ENCODE data around the gene PPY.

PPY gene, protein sequence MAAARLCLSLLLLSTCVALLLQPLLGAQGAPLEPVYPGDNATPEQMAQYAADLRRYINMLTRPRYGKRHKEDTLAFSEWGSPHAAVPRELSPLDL

DNA sequence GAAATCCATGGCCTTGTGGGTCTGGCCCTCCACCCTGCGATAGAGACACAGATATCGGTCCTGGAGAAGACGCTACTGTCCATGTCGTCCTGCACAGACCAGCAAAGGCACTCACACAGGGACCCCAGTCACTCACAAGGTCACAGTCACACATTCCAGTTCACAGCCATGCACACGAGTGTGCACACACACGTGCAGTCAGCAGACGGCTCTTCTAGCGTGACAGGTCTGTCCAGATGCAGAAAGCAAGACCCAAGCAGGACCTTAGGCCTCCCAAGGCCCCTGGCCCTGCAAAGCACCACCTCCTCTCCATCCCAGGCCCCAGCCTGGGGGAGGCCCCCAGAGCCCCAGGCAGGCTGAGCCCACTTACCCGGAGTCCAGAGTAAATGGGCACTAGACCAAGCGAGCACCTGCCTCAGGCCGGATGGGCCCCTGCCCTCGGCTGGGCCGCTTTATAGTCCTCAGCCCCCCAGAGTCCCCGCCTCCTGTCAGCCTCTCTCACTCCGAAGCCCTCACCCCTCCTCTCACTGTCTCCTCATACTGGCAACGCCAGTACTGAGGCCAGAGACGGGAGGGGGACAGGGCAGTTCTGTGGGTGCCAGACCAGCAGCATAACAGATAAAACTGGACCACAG, at the start of gene PPY:
Gene PPY, minus strand, starts transcription at position 426 of the 635 bp plus-strand sequence. CDS start 822 bp downstream, outside the sequence.
- no peak within 1 kb of the TSS for H3K27ac ChIP-seq
- no peak for TF ChIP-seq ZFX (IDR thresholded peaks at IDR 0.05)
- TF ChIP-seq, protein P1, sequence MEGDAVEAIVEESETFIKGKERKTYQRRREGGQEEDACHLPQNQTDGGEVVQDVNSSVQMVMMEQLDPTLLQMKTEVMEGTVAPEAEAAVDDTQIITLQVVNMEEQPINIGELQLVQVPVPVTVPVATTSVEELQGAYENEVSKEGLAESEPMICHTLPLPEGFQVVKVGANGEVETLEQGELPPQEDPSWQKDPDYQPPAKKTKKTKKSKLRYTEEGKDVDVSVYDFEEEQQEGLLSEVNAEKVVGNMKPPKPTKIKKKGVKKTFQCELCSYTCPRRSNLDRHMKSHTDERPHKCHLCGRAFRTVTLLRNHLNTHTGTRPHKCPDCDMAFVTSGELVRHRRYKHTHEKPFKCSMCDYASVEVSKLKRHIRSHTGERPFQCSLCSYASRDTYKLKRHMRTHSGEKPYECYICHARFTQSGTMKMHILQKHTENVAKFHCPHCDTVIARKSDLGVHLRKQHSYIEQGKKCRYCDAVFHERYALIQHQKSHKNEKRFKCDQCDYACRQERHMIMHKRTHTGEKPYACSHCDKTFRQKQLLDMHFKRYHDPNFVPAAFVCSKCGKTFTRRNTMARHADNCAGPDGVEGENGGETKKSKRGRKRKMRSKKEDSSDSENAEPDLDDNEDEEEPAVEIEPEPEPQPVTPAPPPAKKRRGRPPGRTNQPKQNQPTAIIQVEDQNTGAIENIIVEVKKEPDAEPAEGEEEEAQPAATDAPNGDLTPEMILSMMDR (conservative IDR thresholded peaks at IDR 0.05): no peak

DNA sequence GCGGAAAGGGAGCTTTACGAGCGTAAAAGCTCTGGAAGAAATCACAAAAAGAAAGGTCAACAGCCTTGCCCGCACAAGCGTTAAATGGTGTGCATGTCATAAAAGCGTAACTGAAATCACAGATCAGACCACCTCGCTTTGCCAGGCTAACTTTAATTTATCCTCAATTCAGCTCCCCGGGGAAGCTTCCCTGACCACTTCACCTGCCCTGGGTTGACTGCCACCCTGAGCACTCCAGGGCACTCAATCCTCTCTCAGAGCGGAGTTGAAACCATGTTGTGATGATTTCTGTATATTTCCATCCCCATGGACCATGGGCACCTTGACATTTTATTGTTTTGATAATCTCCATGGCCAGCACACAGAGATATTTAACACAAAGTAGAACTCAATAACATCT, 46.0 kb upstream of the PPY start:
- TF ChIP-seq ZFX (IDR thresholded peaks at IDR 0.05): no peak
- TF ChIP-seq, protein P1 (conservative IDR thresholded peaks at IDR 0.05): no peak
- H3K27ac ChIP-seq: no peak overlapping the region

DNA sequence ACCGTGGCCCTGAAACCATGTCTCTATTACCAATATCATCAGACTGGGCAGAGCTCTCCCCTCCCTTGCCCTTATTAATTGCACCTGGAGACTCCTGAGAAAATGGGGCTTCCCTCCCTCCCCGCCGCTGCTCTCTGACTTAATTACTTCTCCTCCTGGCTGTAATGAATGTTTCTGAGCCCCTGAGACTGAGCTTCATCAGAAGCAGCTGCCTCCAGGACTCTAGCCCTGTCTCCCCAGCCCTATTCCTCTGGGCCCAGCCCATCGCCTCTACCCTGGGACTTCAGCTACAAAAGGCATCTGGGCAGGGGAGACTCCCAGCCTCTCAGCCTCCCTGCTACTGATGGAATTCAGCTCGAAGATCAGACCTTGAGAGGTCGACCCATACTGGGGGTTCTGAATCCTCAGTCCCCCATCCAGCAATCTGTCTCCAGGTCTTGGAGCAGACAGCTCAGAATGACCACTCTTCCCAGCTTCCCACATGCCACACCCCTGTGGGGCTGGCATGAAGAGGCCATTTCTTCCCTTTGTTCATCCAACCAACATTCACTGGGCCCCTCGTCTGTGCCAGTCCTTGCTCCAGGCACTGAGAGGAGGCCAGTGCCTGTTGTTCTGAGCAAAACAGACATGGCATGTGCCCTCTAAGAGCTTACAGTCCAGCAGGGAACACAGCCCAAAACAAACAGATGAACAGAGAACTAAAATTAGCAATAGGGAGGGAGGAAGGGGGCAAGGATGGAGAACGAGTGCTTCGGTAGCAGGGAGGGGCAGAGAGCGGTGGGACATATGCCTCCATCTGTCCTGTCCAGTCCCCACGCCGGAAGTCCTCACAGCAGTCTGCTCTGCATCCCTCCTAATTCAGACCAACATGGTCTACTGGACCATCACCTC, 45.1 kb upstream of the PPY start:
- H3K27ac ChIP-seq: no peak overlapping the region
- TF ChIP-seq, protein P1 (conservative IDR thresholded peaks at IDR 0.05): no peak
- no peak for TF ChIP-seq ZFX (IDR thresholded peaks at IDR 0.05)

DNA sequence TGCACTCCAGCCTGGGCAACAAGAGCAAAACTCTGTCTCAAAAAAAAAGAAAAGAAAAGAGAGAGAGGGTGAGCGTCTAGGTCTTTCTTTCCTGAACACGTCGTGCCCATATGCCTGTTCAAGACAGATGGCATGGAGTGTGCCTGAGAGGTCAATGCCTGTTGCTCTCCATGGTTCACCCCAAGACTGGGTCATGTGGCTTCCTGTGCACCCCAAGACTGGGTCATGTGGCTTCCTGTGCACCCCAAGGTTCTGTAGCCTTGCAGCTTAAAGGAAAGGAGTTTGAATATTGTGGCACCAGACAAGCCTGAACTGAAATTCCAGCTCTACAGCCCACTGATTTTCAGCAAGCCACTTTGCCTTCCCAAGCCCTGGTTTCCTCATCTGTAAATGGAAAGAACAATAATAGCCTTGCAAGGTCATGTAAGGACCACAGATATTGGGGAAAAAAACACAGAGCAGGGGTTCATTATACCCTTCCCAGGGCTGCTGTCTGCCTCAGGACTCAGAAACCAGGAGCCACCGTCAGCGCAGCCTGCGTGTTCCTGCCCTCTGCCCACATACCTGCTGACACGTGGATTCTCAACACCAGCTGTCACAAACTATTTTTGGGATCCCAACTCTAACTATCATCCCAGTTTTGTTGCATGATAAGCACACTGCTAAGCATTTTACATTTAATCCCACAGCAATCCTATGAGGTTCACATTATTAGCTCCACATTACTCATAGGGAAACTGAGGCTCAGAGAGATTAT, 44.1 kb upstream of the PPY start:
- TF ChIP-seq ZFX (IDR thresholded peaks at IDR 0.05): no peak
- TF ChIP-seq, protein P1 (conservative IDR thresholded peaks at IDR 0.05): no peak

DNA sequence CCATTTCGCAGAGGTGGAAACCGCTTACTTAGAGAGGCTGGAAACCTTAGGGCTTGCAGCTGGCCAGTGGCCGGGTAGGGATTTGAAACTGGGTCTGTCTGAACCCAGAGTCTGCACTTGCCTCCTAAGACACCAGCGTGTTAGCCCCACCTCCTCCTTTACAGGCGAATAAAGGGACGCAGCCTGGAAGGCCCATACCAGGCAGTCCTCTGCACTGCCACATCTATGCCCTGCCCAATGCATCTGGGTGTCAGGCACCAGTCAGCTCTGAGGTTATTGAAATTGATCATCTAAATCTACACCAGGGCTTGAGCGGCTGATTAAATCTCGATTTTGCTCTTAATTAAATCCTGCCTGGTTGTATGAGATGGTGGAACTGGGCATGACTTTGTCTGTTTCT, 42.2 kb upstream of the PPY start:
- no peak overlapping the region for H3K27ac ChIP-seq
- TF ChIP-seq ZFX (IDR thresholded peaks at IDR 0.05): no peak
- TF ChIP-seq, protein P1 (conservative IDR thresholded peaks at IDR 0.05): no peak

More for the DNA sequence above, 44.1 kb upstream of the PPY start:
- H3K27ac ChIP-seq: no peak overlapping the region

DNA sequence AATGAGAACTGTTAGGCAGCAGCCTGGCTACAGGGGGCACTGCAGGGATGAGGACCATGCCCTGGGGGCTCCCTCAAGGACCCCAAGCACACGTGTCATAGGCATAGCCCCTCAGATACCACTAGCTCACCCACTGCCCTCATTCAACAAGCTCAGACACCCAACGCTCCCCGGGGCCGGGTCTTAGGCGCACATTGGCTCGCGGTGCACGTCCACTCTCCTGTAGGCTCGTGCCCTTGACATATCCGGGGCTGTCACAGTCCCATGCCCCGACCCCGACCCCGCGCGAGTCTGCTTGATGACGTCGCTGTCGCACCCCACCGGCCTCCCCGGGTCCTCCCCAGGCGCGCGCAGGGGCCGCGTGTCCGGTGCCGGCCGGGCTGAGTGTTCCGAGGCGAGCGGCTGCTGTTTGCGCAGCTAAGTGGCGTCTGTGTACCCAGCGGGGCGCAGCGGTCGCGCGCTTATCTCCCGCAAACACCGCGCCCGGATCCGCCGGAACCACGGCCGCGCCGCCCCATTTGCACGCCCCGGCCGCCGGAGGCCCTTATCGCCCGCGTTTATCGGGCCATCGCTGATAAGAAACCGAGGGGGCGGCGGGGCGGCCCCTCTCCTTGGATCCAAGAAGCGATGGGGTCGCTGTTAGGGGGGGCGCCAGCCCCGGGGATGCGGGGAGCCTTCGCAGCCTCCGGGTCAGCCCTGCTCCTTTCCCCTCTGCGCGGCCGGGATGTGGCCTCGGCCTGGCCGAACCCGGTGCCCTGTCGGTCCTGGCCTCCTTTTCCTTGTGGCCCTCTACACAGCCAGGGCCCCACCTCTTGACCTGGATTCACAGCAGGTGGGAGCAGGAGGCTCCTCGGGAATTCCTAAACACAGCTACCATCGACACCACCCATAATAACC, 41.5 kb upstream of the PPY start:
- TF ChIP-seq ZFX (IDR thresholded peaks at IDR 0.05): no peak
- TF ChIP-seq, protein P1 (conservative IDR thresholded peaks at IDR 0.05): no peak; the same call in 1 of the 2 replicates
- no peak overlapping the region for H3K27ac ChIP-seq
